AG04449 (cell line): ENCODE results near the gene ZNF77.
"Not testable (repeated sequence)": the region's sequence is repeated elsewhere in the genome, so short reads cannot be mapped to it uniquely, and the experiment has no call there.

Experiments
- CTCF ChIA-PET: fragments of 350-600 bp; formaldehyde crosslinking; extraction: SDS; loops from one replicate; lab custom pipeline; 2021; ENCODE audit warnings: antibody characterized with exemption; lab: Yijun Ruan, JAX
- POLR2A ChIA-PET: fragments of 400-600, 350-600 bp; formaldehyde crosslinking; extraction: SDS; loops from one replicate; lab custom pipeline; 2020; ENCODE audit warnings: antibody characterized with exemption, inconsistent platforms; lab: Yijun Ruan, JAX
- DNase-seq: peaks from one replicate; pipeline ENCODE4 v3.0.0-alpha.2; 2010; ENCODE audit warnings: low read depth, low spot score
- H3K4me3 ChIP-seq: 2 replicates; pipeline ENCODE4 v1.5.1; 2011; ENCODE audit warnings: low read depth, mild to moderate bottlenecking, control low read depth, low read length
- CTCF ChIP-seq: IDR thresholded peaks from one replicate; pipeline ENCODE4 v1.5.1; 2011; ENCODE audit warnings: mild to moderate bottlenecking, moderate library complexity, low read length, control low read depth, inconsistent platforms; ENCODE audit not compliant: insufficient read depth; ENCODE audit errors: missing control alignments

Gene ZNF77

GRCh38 chr19:2974342-2975041 is 29.7 kb upstream of the ZNF77 start:
- H3K4me3 ChIP-seq: no peak overlapping the region
- no peak for DNase-seq
- TF ChIP-seq CTCF: no peak
- ChIA-PET CTCF (interaction anchor here (0.9 kb wide), 1 partner anchor 12 kb away, joined by 4 read pairs; no protein-coding TSS in a partner anchor), POLR2A (no interaction called here)

GRCh38 chr19:2973229-2973628 is 28.5 kb upstream of the ZNF77 start:
- TF ChIP-seq CTCF: no peak
- POLR2A ChIA-PET: no interaction called here
- CTCF ChIA-PET: interaction anchor here (1.1 kb wide), 1 partner anchor 23 kb away, joined by 3 read pairs; no protein-coding TSS in a partner anchor

GRCh38 chr19:2970201-2970835 is 25.5 kb upstream of the ZNF77 start:
- no peak for TF ChIP-seq CTCF
- CTCF ChIA-PET: interaction anchor here (0.8 to 3.0 kb wide), 5 partner anchors 10 to 193 kb away, joined by 3 to 13 read pairs (median 5); no protein-coding TSS in a partner anchor
- POLR2A ChIA-PET: no interaction called here
- no peak overlapping the region for H3K4me3 ChIP-seq
- no peak for DNase-seq

More at GRCh38 chr19:2973229-2973628, 28.5 kb upstream of the ZNF77 start:
- no peak overlapping the region for H3K4me3 ChIP-seq
- no peak for DNase-seq

- DNase-seq: no peak
- TF ChIP-seq CTCF: no peak
- no peak overlapping the region for H3K4me3 ChIP-seq
- POLR2A ChIA-PET: no interaction called here
- CTCF ChIA-PET: interaction anchor here (0.9 to 3.0 kb wide), 7 partner anchors 11 to 321 kb away, joined by 3 to 13 read pairs (median 4); no protein-coding TSS in a partner anchor
Measured at GRCh38 chr19:2969104-2969504, 24.3 kb upstream of the ZNF77 start.

- ChIA-PET CTCF (interaction anchor here (1.0 to 2.1 kb wide), 6 partner anchors 10 to 178 kb away, joined by 3 to 6 read pairs (median 4); no protein-coding TSS in a partner anchor), POLR2A (no interaction called here)
- TF ChIP-seq CTCF: no peak
- no peak overlapping the region for H3K4me3 ChIP-seq
- DNase-seq: no peak
Measured at GRCh38 chr19:2967972-2968371, 23.2 kb upstream of the ZNF77 start.

- no peak for DNase-seq
- CTCF ChIA-PET: interaction anchor here (0.8 to 1.8 kb wide), 10 partner anchors 11 to 338 kb away, joined by 3 to 6 read pairs (median 3); no protein-coding TSS in a partner anchor
- no peak overlapping the region for H3K4me3 ChIP-seq
- no peak for TF ChIP-seq CTCF
- POLR2A ChIA-PET: interaction anchor here (1.3 kb wide), 1 partner anchor 14 kb away, joined by 5 read pairs; no protein-coding TSS in a partner anchor
Measured at GRCh38 chr19:2964874-2965273, 20.1 kb upstream of the ZNF77 start.

GRCh38 chr19:2963631-2964030 is 18.9 kb upstream of the ZNF77 start:
- CTCF ChIA-PET: interaction anchor here (1.1 to 3.9 kb wide), 9 partner anchors 12 to 466 kb away, joined by 3 to 48 read pairs (median 5); partner anchors contain the start of gene TLE6
- DNase-seq, POLR2A ChIA-PET, H3K4me3 ChIP-seq: not testable (repeated sequence)
